Body of pancreas (tissue), 4 donors: ENCODE data around the gene ZC3H18. TPM values are rescaled to one million over a fixed set of nuclear protein-coding genes. Genes with fewer than 3 reads are reported as not detected.

Source experiments
- ATAC-seq: fragments of 150-250 bp; one replicate; pipeline ENCODE4 v1.9.1; 2016
- DNase-seq, 4 donors: peaks; one replicate each; pipeline ENCODE4 v3.0.0-alpha.2; 2019
- H3K27ac ChIP-seq, 4 donors: fragments of 200-600 bp; sonication (generic); 1 replicate in 3 of 4; 2 replicates in 1 of 4; pipeline versions ENCODE4 v1.5.1 to v1.6.1; 2016 to 2019; ENCODE audit warnings: mild to moderate bottlenecking in 1 of 4, mixed read lengths in 1 of 4, moderate library complexity in 1 of 4
- H3K27me3 ChIP-seq, 2 donors: fragments of 200-600 bp; sonication (generic); one replicate each; pipeline ENCODE4 v1.6.0; 2016; ENCODE audit warnings: mild to moderate bottlenecking in 1 of 2
- H3K36me3 ChIP-seq, 2 donors: fragments of 200-600 bp; sonication (generic); replicated peaks in 1 of 2; 2 replicates each; pipeline ENCODE4 v1.5.1; 2016; ENCODE audit warnings: low read depth in 2 of 2; ENCODE audit not compliant: insufficient read depth in 1 of 2
- H3K4me1 ChIP-seq: fragments of 200-600 bp; sonication (generic); one replicate; pipeline ENCODE4 v1.6.0; 2016
- H3K4me3 ChIP-seq, 2 donors: fragments of 200-600 bp; sonication (generic); 1 replicate in 1 of 2; 2 replicates in 1 of 2; pipeline ENCODE4 v1.5.1; 2016 to 2019
- H3K9me3 ChIP-seq, 3 donors: fragments of 200-600 bp; sonication (generic); 1 replicate in 2 of 3; 2 replicates in 1 of 3; pipeline ENCODE4 v1.5.1; 2016
- POLR2A ChIP-seq, 3 donors: fragments of 450-650 bp; IDR thresholded peaks; one replicate each; pipeline ENCODE4 v1.6.1; 2016; ENCODE audit warnings: antibody characterized with exemption in 3 of 3, mild to moderate bottlenecking in 2 of 3
- WGBS, 2 donors: methylation state at CpG; one replicate each; pipeline ENCODE4 v1.1.5; 2017; 5-methylcytosine and 5-hydroxymethylcytosine counted together
- intact Hi-C: fragments of 100-400 bp; cut with DNase I; formaldehyde crosslinking; loops from one replicate; pipeline ENCODE4 v1.15.1; 2023
- total RNA-seq, 2 donors: library from RNA; depleted of rRNA; stranded (reverse); fragments of >200 nt; gene quantifications; one replicate each; pipeline ENCODE4 v1.1.0, GENCODE V29; 2016
- TF ChIP-seq, protein P1 (sequence below), 7 experiments: fragments of 450-650 bp in 4 of 7; fragments of 200-600 bp in 3 of 7; sonication (generic) in 3 of 7; IDR thresholded peaks; one replicate each; pipeline ENCODE4 v1.5.1; 2016 to 2019; ENCODE audit warnings: antibody characterized with exemption in 7 of 7

Gene ZC3H18
- total RNA-seq, 2 donors from 2014 or later: 11.7 to 22.4 TPM

DNA sequence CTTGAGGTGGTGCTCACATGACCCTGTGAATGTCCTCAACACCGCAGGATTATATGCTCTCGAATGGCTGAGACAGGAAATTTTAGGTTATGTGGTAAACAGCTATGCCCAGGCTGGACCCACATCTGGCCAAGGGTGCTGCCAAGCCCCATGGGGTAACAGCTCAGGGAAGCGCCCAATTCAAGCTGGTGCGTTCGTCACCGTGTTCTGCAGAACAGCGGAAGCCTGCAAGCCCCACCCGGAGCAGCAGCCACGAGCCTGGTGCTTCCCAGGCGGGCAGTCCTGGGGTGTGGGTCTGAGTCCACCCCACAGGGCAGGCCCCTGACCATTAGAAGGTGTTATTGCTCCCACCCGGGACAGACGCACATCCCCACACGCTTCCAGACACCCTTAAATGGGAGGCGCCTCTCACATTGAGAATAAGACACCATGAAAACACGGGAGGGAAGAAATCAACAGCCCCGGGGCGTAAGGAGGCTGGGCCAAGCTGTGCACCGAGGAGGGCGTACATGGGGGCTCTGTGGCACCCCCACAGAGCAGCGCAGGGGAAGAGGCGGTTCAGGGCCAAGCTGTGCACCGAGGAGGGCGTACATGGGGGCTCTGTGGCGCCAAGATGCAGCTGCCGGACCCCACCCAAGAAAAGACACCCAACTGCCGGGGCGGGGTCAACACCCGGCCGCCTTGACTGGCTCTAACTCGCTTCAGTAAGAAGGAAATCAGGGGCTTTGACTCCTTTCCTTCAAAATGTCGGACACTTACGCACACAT is 83.6 kb downstream of the ZC3H18 start:
- no peak for ATAC-seq
- H3K4me1 ChIP-seq: peaks cover 31% of the 10 kb centered on the region
- no peaks in the 10 kb centered on the region for H3K27me3 ChIP-seq
- H3K36me3 ChIP-seq: no peaks in the 10 kb centered on the region
- no peaks in the 10 kb centered on the region for H3K9me3 ChIP-seq
- 87 to 88% methylated on average over 21 to 32 of the region's 32 CpGs for WGBS, 2 donors
- intact Hi-C loops: no loop called here
- TF ChIP-seq, protein P1, sequence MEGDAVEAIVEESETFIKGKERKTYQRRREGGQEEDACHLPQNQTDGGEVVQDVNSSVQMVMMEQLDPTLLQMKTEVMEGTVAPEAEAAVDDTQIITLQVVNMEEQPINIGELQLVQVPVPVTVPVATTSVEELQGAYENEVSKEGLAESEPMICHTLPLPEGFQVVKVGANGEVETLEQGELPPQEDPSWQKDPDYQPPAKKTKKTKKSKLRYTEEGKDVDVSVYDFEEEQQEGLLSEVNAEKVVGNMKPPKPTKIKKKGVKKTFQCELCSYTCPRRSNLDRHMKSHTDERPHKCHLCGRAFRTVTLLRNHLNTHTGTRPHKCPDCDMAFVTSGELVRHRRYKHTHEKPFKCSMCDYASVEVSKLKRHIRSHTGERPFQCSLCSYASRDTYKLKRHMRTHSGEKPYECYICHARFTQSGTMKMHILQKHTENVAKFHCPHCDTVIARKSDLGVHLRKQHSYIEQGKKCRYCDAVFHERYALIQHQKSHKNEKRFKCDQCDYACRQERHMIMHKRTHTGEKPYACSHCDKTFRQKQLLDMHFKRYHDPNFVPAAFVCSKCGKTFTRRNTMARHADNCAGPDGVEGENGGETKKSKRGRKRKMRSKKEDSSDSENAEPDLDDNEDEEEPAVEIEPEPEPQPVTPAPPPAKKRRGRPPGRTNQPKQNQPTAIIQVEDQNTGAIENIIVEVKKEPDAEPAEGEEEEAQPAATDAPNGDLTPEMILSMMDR (IDR thresholded peaks at IDR 0.05): no peak
- TF ChIP-seq POLR2A (IDR thresholded peaks at IDR 0.05): no peak
- no peak for DNase-seq
- no peak overlapping the region for H3K27ac ChIP-seq
- H3K4me3 ChIP-seq: no peak overlapping the region

GRCh38 chr16:88654363-88655052 is 84.3 kb downstream of the ZC3H18 start:
- Histone ChIP-seq H3K36me3 (no peaks in the 10 kb centered on the region), H3K4me1 (peaks cover 24% of the 10 kb centered on the region), H3K27me3 (no peaks in the 10 kb centered on the region), H3K4me3 (no peak overlapping the region), H3K27ac (no peak overlapping the region), H3K9me3 (no peaks in the 10 kb centered on the region)
- no peak for TF ChIP-seq POLR2A (IDR thresholded peaks at IDR 0.05)
- TF ChIP-seq, protein P1 (IDR thresholded peaks at IDR 0.05): no peak
- DNase-seq: no peak
- intact Hi-C loops: no loop called here
- ATAC-seq: no peak
- WGBS, 2 donors: 89 to 93% methylated on average over 28 of the region's 28 CpGs

GRCh38 chr16:88655053-88655732 is 85.0 kb downstream of the ZC3H18 start:
- 95 to 96% methylated on average over 10 to 42 of the region's 50 CpGs for WGBS, 2 donors
- H3K9me3 ChIP-seq: no peaks in the 10 kb centered on the region
- no peak overlapping the region for H3K4me3 ChIP-seq
- no peak for DNase-seq
- no peaks in the 10 kb centered on the region for H3K27me3 ChIP-seq
- TF ChIP-seq, protein P1 (IDR thresholded peaks at IDR 0.05): no peak
- TF ChIP-seq POLR2A (IDR thresholded peaks at IDR 0.05): no peak
- H3K4me1 ChIP-seq: peaks cover 17% of the 10 kb centered on the region
- no peak overlapping the region for H3K27ac ChIP-seq
- no peaks in the 10 kb centered on the region for H3K36me3 ChIP-seq
- ATAC-seq: no peak
- intact Hi-C loops: no loop called here

- Histone ChIP-seq H3K36me3 (no peaks in the 10 kb centered on the region), H3K4me3 (no peak overlapping the region), H3K9me3 (no peaks in the 10 kb centered on the region), H3K27me3 (no peaks in the 10 kb centered on the region), H3K4me1 (peaks cover 14% of the 10 kb centered on the region), H3K27ac (no peak overlapping the region)
- intact Hi-C loops: no loop called here
- ATAC-seq: no peak
- 92 to 96% methylated on average over 14 to 28 of the region's 29 CpGs for WGBS, 2 donors
- no peak for DNase-seq
- TF ChIP-seq, protein P1 (IDR thresholded peaks at IDR 0.05): no peak
- no peak for TF ChIP-seq POLR2A (IDR thresholded peaks at IDR 0.05)
These were observed 85.6 kb downstream of the ZC3H18 start for GRCh38 chr16:88655733-88656281.
